DMS114 treated with DMSO at 0.1 percent for 48 hours (cell line): ENCODE data around the gene GLT8D1.
"Not testable (repeated sequence)": the region's sequence is repeated elsewhere in the genome, so short reads cannot be mapped to it uniquely, and the experiment has no call there.

Source experiments
- DNase-seq: peaks from one replicate; lab custom pipeline; 2025; ENCODE audit not compliant: unreplicated experiment; lab: John Stamatoyannopoulos, UW

Gene GLT8D1

GRCh38 chr3:52683611-52684010 is 22.0 kb downstream of the GLT8D1 start:
- DNase-seq: no peak

- DNase-seq: no peak
Observed at GRCh38 chr3:52682016-52682415, 23.6 kb downstream of the GLT8D1 start.

- no peak for DNase-seq
Observed at GRCh38 chr3:52681596-52681995, 24.0 kb downstream of the GLT8D1 start.

GRCh38 chr3:52679811-52680210 is 25.8 kb downstream of the GLT8D1 start:
- DNase-seq: no peak

DNA sequence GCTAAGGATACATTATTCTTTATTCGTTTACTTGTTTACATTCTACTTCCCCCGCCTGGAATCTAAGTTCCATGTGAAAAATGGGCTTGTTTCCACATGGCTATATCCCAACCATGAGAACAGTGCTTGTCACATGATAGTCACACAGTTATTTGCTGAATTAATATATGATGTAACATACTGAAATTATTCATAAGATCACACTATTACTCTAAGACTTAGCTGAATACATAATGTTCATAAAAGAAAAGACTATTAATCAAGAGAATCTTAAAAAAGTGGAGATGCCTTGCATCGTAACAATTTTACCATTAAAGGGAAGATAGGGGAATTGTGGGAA is 26.4 kb downstream of the GLT8D1 start:
- no peak for DNase-seq

GRCh38 chr3:52678265-52679198 is 27.1 kb downstream of the GLT8D1 start:
- no peak for DNase-seq

GRCh38 chr3:52676201-52676600 is 29.4 kb downstream of the GLT8D1 start:
- not testable (repeated sequence) for DNase-seq

DNA sequence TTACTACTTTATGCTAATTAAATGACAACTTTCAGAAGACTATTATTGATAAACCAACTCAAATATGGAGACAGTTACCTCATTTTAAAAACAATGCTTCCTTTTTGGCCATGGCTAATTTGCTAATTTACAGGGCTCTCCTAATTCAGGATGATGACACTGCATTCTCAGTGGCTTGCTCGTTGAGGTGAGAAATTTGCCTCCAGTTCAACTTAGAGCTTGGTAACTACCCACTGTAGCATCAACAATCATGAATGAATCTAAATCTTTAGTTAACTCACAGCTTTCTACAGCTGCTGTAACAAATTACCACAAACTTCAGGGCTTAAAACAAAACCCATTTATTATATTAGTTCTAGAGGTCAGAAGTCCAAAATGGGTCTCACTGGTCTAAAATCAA is 33.9 kb downstream of the GLT8D1 start:
- no peak for DNase-seq

- DNase-seq: no peak
Observed at GRCh38 chr3:52670621-52671521, 34.7 kb downstream of the GLT8D1 start.

- no peak for DNase-seq
Observed at GRCh38 chr3:52663098-52663497, 42.5 kb downstream of the GLT8D1 start.

GRCh38 chr3:52660046-52660445 is 45.5 kb downstream of the GLT8D1 start:
- DNase-seq: no peak

- DNase-seq: no peak
Observed at GRCh38 chr3:52655895-52656294, 49.7 kb downstream of the GLT8D1 start.

GRCh38 chr3:52651592-52651991 is 54.0 kb downstream of the GLT8D1 start:
- DNase-seq: no peak

- DNase-seq: no peak
Observed at GRCh38 chr3:52650439-52650838, 55.2 kb downstream of the GLT8D1 start.

DNA sequence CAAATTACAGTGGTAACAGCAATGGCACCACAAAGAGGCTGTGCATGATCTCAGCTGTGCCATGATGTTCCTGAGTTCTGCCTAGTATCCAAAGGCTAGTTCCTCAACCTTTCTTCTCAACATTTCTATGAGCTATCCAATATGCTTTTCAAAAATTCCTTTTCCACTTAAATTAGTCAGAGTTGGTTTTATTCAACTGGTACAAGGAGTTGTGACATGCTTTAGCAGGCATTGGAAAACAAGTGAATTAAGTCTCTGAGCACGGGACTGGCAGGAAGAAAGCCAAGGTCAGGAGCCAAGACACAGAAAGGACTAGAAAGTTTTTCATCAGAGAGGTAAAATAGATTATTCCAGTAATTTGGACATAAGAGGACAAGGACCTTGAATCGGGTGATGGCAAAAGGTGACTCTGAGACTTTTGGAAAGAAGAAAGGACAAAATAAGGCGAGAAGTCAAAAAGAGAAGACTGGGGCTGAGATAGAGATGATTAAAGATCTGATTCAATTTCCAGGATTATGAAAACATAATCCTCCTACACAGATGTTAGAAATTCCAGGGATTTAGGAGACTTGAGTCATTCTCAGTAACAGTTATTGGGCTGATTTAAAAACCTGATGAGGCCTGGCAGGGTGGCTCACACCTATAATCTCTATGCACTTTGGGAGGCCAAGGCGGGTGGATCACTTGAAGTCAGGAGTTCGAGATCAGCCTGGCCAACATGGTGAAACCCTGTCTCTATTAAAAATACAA is 56.0 kb downstream of the GLT8D1 start:
- DNase-seq: no peak

- DNase-seq: no peak
Observed at GRCh38 chr3:52645549-52645948, 60.0 kb downstream of the GLT8D1 start.
